Measurements from ENCODE around the gene ATP8B3.
"Not testable (repeated sequence)": the region's sequence is repeated elsewhere in the genome, so short reads cannot be mapped to it uniquely, and the experiment has no call there.

ATP8B3 gene

DNA sequence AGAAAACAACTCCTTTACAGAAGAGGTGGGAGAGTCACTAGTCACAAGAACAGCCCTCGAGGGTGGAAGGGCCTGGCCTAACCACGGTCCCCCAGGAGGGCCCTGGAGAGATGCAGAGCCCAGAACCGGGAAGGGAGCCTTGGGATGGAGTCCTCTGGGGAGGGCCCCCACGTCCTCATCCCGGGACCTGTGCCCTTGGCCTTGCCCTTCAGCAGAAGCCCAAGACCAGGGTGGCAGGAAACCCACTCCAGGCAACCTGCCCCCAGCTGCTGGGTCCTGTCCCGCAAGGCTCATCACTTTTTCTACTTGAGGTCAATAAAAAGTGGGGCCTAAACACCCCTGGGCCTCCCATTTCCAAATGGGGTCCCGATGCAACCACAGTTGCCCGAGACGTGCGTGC, 2.3 kb upstream of the ATP8B3 start:
- DNase-seq: no peak

DNA sequence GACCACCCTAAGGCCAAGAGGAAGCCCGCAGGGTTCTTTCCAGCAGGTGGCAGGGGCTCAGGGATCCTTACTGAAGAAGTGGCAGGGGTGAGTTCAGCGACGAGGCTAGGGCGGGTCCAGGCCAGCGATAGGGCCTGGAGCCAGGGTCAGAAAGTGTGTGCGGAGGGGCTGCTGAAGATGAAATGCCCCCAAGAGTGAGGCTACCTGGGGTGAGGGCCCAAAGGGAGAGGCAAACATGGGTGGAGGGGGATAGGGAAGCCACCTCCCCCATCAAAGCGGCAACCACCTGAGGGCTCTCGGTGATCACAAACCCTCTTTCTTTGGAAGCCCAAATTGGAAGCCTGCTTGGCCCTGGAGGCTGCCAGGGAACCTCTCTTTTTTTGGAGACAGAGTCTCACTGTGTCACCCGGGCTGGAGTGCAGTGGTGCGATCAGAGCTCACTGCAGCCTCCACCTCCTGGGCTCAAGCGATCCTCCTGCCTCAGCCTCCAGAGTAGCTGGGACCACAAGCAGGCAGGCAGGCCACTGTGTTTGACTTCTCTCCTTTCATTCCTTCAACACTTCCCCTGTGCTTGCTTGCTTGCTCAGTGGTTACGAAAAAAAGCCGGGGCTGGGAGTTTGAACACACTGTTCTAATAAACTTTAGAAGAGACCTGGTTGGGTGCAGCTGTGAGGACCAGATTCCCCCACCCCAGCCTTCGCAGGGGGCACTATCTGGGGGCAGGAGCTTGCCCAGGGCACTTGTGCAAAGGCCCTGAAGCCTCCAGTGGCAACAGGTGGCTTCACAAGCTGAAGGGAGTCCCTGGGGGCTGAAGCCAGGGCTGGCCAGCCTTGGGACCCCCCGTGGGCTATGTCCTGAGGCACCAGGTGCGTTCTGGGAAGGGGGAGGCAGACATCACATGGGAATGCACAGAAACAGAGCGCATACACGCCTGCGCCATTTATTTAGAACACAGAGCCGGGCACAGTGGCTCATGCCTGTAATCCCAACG, 1.4 kb upstream of the ATP8B3 start:
- DNase-seq: no peak

DNA sequence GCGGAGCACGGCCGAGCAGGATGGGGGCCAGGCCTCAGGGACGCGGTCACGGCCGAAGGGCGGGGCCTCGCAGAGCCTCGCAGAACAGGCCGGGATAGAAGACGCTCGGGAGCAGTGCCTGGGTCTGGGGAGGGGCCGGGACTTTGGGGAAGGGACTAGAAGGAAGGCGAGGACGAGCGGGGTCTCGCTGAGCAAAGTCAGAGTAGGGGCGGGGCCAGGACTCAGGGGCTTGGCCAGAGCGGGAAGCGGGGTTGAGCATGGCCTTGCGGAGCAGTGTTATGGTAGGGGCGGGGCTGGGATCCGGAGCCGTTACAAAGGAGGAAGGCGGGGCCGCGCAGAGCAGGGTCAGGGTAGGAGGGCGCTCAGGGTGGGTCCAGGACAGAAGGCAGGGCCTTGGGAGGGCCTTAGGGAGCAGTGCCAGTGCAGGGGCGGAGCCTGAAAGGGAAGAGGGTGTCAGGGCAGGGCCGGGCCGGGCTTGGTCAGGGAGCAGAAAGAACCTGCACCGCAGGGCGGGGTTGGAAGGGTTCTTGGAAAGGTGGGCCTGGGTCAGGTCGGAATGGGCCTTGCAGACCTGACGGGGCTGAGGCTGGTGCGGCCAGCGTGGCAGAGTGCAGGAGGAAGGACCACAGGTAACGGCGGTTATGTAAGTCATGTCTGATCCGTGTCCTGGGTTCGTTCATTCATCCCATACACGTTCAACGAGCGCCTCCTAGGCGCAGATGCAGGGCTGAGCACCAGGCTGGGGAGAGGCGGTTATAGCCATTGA, 533 bp upstream of the ATP8B3 start:
- peak; percentile 96 for DNase-seq

DNA sequence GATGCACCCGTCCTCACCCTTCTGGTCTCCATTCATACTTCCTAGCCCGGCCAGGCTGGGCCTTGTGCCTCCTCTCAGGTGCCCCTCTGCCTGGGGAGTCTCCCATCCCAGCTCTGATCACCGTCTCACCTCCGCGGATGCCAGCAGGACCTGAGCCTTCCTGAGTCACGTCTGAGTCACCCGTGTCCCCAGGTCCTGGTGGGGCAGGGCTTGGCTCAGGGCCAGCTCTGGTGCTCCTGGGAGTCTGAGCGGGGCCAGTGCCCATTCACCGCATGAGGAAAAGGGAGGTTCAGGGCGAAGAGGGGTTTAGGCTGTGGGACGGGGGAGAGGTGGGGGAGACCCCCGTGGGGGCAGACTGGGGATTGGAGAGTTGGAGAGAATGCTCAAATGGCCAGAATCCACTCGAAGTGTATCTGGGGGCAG, 593 bp downstream of the ATP8B3 start:
- DNase-seq: peak; percentile 37

DNA sequence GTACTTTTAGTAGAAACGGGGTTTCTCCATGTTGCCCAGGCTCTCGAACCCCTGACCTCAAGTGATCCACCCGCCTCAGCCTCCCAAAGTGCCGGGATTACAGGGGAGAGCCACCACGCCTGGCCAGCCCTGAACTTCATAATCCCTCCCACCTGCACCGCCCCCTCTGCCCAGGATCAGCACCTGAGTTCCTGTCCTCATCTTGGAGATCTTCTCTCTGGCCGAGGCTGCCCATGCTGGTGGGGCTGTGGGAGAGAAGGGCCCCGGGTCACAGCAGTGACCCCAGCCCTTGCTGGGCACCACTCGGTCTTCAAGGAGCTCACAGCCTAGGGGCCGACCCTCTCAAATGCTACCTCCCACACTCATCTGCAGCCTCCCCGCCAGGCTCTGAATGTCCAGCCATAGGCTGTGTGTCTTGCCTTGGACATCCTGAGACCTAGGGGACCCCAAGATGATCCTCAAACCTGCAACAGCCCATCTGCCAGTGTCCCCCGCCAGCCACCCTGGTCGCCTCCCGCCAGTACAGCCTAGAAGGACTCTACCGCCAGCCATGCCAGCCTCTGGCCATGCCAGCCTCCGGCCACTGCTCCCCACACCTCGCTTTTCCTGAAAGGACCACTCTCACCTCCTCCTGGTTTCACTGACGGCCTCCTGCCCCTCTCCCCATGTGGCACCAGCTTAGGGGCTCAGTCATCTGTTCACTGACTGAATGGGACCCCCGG, 1.5 kb downstream of the ATP8B3 start:
- DNase-seq: no peak

DNA sequence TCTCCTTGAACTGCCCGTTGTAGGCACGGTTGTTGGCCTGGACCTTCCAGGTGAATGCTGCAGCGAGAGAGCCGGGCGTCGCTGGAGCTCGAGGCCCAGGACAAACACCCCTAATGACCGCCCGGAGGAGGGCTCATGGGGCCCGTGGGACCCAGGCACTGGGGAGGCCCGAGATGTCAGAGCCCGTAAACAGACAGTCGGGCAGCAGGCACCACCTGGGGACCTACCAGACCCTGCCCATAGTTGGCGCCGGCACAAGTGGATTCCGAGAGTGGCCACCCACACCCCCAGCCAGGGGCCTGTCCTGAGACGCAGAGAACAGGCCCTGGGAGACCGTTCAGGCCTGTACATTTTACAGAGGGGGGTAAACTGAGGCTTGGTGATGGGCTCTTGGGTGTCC, 2.4 kb downstream of the ATP8B3 start:
- no peak for DNase-seq

DNA sequence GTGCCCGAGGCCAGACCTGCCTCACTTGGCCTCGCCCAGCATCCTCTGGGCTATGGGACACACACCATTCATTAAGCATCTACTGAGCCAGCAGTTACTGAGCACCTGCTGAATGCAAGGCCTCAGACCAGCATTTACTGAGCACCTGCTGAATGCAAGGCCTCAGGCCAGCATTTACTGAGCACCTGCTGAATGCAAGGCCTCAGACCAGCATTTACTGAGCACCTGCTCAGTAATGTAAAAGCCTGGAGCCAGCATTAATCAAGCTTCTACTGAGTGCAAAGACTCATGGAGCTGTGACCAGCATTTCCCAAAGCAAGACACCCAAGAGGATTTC, 3.7 kb downstream of the ATP8B3 start:
- no peak for DNase-seq

DNA sequence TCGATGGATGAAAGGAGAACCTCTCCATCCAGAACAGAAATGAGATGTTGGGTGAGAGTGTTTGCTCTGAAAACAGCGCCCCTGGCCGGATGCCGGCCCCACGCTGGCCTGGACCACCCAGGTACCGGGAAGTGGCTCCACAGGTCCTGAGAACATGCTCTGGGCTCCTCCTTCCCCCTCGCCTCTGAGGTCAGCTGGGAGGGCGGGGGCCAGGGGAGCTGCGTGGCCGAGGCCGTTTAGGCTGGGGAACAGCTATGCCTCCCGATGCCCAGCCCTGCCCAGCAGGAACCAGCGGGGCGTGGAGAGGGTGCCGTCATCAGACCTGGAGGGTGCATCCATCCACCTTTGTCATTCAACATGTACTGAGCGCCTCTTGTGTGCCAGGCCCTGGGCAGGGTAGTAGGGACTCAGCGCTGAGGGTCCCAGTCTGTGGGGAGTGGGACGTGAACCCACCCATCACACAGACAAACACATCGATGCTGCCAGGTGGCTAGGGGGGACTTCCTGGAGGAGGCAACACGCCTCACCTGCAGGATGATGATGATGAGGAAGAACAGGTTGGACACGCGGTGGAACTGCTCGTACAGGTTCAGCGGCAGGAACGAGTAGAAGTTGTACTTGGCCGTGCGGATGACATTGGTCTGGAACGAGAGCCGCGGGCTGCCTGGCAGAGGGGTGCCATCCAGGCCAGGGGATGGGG, 4.2 kb downstream of the ATP8B3 start:
- DNase-seq: no peak

DNA sequence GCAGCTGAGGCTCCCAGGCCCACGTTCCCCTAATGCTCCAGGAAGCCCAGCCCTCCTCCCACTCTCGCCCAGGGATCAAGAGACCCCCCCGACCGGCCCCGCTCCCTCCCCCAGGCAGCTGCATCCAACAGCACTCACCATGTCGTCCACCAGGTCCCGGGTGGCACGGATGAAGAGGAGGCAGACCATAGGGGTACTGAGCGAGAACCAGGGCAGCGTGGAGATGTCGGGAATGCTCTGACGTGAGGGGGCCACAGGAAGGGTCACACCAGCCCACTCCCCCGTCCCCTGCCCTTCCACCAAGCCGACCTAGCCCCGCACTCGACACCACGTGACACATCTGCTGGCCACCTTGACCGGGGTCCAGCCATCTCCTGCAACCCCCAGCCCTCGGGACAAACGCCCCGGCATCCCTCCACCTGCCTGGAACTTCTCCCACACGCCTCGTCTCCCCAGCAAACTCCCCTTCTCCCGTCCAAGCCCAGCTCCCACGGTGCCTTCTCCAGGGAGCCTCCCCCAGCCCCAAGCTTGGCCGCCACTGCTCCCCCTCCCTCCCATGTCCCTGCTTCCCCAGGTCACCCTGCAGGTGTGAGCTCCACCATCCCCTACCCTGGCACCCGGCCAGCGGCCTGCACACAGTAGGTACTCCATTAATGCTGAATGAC, 4.9 kb downstream of the ATP8B3 start:
- no peak for DNase-seq

DNA sequence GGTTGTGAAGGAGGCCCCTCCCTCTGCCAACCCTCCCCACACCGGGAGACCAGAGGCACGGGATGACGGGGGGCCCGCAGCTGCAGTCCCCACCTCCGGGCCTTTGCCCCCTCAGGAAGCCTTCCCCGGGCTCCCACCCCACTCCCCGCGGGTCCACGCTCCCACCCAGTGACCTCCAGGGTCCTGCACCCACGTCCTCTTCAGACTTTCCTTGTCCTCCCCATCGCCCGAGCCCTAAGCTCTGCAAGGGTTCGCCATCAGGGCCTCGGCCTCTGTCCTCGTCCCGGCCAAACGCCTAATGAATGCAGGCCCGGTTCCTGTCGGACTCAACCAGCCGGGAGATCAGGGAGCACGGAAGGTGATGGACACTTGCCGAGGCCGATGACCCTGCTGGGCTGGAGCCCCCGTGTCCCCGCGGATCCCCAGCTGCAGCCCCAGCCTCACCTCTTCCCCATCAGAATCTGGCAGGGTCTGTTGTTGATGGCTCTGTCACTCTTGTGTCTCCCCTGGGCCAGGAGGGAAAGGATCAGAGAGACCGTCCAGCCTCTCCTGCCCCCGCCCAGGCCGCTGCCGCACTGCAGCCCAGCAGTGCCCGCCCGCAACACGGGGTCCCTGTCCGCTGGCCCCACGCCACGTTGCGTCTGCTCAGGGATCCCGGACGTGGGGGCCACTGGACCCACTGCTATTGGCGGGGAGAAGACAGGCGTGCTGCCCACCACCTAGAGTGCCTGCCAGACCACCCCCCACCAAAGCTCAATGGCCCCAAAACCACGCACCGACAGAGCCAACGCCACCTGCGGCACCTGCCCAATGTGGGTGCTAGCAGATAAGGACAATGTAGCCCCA, 5.7 kb downstream of the ATP8B3 start:
- no peak for DNase-seq

DNA sequence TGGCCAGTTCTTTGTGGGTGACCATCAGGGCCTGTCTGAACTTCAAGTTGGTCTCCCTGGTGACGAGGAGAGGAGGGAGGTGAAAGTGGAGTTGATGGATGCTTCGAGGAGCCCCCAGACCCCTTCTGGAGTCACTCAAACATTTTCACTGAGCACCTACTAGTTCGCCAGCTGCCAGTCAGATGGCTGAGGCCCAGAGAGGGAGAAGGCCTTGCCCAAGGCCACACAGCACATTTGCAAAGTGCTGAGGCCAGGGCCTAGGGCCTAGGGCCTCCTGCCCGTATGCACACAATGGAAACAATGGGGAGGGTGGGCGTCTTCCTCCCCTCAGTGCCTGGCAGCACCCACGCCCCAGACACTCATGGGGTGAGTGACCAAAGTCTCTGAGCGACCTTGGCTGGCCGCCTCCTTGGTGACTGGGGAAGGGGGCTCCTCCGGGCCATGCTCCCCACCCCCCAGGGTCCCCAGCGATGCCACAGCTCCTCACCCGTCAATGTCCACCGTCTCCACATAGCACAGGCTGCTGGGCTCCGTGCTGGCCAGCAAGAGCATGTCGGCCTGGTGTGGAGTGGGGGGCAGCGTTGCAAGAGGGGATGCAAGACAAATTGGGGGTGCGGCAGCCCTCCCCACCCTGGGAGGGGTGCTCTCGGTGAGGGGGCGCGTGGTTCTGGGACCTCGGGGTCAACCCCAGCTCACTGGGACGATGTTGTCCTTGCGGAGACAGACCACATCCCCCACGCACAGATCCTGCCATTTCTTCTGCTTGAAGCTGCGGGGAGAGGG, 6.5 kb downstream of the ATP8B3 start:
- DNase-seq: no peak

DNA sequence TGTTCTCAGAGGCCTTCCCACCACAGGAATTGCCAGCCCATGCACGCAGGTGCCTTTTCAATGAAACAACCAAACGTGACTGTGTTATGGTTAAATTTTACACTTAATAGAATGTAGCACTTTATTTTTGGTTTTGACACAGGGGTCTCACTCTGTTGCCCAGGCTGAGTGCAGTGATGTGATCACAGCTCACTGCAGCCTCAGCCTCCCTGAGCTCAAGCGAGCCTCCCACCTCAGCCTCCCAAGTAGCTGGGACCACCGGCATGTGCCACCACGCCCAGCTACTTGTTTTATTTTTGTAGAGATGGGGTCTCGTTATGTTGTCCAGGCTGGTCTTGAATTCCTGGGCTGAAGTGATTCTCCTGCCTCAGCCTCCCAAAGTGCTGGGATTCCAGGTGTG, 7.2 kb downstream of the ATP8B3 start:
- DNase-seq: no peak

DNA sequence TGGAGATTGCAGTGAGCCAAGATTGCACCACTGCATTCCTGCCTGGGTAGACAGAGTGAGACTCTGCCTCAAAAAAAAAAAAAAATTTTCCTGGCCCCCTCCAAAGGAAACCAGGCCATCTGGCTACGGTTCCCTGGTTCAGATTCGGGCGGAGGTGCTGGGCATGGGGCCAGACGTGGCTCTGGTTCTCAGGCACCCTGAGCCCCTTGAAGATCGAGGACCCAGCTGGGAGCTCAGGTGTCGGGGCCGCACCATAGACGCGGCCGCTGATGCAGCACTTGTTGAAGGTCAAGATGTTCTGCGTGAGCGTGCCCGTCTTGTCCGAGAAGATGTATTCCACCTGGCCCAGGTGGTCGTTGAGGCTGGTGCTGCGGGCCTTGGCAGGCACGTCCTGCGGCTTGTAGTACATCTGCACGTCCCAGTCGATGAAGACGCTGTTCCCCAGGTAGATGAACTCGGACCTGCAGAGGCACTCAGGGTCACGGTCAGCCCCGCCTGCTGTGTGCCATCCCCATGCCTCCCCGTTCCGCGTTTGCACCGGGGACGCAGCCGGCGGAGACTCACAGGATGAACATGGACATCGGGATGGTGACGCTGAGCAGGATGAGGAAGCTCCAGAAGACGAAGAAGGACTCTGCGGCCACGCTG, 12.3 kb downstream of the ATP8B3 start:
- no peak for DNase-seq

DNA sequence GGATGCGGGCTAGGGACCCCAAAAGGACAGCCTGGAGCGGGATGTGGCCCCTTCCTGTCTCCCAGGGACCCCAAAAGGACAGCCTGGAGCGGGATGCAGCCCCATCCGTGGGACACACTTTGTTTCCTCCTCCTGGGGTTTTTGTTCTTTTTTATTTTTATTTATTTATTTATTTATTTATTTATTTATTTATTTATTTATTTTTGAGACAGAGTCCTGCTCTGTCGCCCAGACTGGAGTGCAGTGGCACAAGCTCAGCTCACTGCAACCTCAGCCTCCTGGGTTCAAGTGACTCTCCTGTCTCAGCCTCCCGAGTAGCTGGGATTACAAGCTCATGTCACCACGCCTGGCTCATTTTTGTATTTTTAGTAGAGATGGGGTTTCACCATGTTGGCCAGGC, 14.8 kb downstream of the ATP8B3 start:
- DNase-seq: not testable (repeated sequence)

DNA sequence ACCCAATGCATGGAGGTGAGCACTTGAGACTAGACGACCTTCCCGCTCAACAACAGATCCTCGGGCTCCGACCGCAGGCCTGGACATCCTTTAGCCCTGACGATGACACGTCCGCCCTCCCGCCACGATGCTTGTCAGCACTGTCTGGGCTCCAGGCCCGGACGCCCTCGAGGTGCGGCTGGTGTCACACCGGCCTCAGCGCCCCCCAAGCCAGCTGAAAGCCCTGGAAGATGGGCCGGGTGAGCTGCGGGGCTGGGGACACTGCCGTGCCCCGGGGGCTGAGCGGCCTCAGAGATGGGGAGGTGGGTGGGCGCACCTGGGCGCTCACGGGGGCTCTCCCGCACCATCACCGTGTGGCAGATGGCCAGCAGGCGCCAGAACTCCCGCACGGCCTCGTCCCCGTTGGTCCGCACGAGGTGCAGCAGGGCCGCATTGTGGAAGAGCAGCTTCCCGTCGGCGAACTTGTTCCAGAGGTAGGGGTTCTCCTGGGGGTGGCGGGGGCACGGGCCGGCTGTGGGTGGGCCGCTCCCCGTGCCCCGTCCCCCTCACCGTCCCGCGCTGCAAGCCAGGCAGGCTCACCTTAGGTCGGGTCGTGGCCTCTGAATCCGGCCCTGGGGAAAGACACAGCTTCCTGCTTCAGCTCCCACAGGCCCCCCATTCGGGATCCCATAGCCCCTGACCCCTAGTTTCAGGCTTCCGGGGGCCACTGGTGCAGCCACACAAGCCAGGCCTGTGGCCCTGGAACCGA, 15.5 kb downstream of the ATP8B3 start:
- DNase-seq: no peak

DNA sequence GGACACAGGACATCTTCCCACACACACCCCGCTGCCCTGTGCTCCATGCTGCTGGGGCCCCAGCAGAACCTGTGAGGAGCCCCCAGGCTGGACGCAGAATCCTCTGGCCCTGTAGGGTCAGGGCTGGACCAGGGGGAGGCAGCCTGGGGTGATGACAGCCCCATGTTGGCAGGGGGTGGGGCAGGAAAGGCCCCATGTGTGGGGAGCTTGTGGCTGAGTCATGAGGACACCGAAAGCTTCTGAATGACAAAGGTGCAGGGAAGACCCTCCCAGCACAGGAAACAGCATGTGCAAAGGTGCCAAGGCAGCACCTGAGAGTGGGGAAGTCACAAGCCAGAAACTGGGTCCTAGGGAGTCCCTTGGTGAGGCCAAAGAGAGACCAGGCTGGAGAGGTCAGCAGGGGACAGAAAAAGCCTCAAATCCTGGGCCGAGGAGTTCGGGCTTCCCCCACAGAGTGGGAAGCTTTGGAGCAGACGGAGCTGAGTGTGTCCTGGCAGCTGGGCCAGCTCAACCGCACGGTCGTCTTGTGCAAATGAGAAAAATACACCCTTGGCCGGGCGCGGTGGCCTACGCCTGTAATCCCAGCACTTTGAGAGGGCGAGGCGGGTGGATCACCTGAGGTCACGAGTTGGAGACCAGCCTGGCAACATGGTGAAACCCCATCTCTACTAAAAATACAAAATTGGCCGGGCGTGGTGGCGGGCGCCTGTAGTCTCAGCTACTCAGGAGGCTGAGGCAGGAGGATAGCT, 17.5 kb downstream of the ATP8B3 start:
- no peak for DNase-seq

DNA sequence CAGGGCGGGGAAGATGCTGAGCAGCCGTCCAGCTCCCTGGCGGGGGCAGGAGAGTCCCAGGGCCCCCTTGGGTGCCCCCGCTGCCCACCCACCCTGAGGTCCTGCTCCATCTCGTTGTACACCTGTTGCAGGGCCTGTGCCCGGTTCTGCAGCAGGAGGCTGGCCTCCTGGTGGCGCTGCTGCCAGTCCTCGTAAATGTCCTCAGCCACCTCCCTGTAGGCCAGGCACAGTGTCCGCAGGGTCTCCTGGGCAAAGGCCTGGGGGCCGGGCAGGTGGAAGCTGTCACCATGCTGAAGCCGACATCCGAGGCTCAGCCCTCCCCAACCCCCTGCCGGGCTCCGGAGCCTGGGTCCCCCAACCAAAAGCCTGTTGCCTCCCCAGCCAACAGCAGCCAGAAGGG, 20.2 kb downstream of the ATP8B3 start:
- no peak for DNase-seq

DNA sequence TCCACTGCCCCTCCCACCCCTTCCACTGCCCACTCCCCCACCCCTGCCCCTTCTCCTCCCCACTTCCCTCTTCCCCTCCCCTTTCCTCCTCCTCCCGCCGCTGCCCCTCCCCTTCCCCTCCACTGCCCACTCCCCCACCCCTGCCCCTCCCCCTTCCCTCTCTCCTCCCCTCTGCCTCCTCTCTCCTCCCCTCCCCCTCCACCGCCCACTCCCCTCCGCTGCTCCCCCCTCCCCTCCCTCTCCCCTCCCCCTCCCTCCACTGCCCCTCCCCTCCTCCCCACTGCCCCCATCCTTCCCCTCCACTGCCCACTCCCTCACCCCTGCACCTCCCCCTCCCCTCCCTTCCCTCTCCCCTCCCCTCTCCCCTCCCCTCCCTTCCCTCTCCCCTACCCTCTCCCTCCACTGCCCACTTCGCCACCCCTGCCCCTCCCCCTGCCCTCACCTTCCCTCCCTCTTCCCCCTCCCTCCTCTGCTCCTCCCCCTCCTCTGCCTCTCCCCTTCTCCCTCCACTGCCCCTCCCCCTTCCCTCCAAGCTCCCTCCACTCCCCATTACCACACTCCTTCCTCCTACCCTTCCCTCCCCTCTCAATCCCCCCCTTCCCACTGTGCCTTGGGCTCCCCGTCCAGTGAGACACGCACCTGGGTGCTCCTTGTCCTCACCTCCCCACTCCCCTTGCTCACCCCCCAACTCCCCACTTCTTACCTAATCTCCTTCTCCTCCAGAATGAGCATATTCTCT, 21.9 kb downstream of the ATP8B3 start:
- DNase-seq: no peak
